WTC11 (cell line): Measurements from ENCODE around the gene USB1. TPM values are rescaled to one million over a fixed set of nuclear protein-coding genes. Genes with fewer than 3 reads are reported as not detected.

Experiments used
- ATAC-seq: fragments of 200-7000 bp; cut with Tn5 transposase; 2 replicates; pipeline ENCODE4 v1.10.0; 2021; ENCODE audit warnings: mild to moderate bottlenecking, moderate library complexity
- CTCF ChIA-PET: fragments of 300-600 bp; sonication (Branson Sonifier 250); formaldehyde crosslinking; loops from one replicate; lab custom pipeline; 2021; ENCODE audit warnings: antibody characterized with exemption; lab: Charles Lee
- POLR2A ChIA-PET: fragments of 350-600 bp; sonication (Branson Sonifier 250); formaldehyde crosslinking; loops from one replicate; lab custom pipeline; 2021; ENCODE audit warnings: antibody characterized with exemption; lab: Charles Lee
- DNase-seq: peaks from one replicate; pipeline ENCODE4 v3.0.0; 2021; ENCODE audit warnings: low spot score
- H3K27ac Mint-ChIP-seq: 2 replicates; pipeline ENCODE4 v1.8.0; 2021; ENCODE audit warnings: mixed read lengths
- H3K27me3 Mint-ChIP-seq: 2 replicates; pipeline ENCODE4 v1.8.0; 2021; ENCODE audit warnings: low read depth, mild to moderate bottlenecking, moderate library complexity, mixed read lengths
- H3K36me3 Mint-ChIP-seq: 2 replicates; pipeline ENCODE4 v1.8.0; 2021; ENCODE audit warnings: mixed read lengths
- H3K4me1 Mint-ChIP-seq: 2 replicates; pipeline ENCODE4 v1.8.0; 2022; ENCODE audit warnings: mixed read lengths
- H3K4me3 Mint-ChIP-seq: 2 replicates; pipeline ENCODE4 v1.8.0; 2021; ENCODE audit warnings: mild to moderate bottlenecking, moderate library complexity, mixed read lengths
- H3K9me3 Mint-ChIP-seq: 2 replicates; pipeline ENCODE4 v1.8.0; 2021; ENCODE audit warnings: mixed read lengths
- EMX1 ChIP-seq: fragments of 250-450 bp; sonication (Bioruptor Pico); IDR thresholded peaks from 2 replicates; pipeline ENCODE4 v1.8.0; 2021; ENCODE audit warnings: mild to moderate bottlenecking
- ETV6 ChIP-seq: sonication (generic); formaldehyde crosslinking; IDR thresholded peaks from 2 replicates; pipeline ENCODE4 v1.8.1; 2022; ENCODE audit warnings: mild to moderate bottlenecking, missing genetic modification reagents
- FOXP1 ChIP-seq: sonication (generic); formaldehyde crosslinking; IDR thresholded peaks from 2 replicates; pipeline ENCODE4 v1.8.0; 2022; ENCODE audit warnings: missing genetic modification reagents, mild to moderate bottlenecking, moderate library complexity, borderline replicate concordance
- FOXP4 ChIP-seq: sonication (generic); formaldehyde crosslinking; IDR thresholded peaks from 2 replicates; pipeline ENCODE4 v1.8.0; 2022; ENCODE audit warnings: mild to moderate bottlenecking, missing genetic modification reagents
- JUN ChIP-seq: sonication (generic); formaldehyde crosslinking; IDR thresholded peaks from 2 replicates; pipeline ENCODE4 v1.8.0; 2023; ENCODE audit warnings: mild to moderate bottlenecking, missing genetic modification reagents
- MAX ChIP-seq: sonication (generic); formaldehyde crosslinking; IDR thresholded peaks from 2 replicates; pipeline ENCODE4 v1.8.0; 2022; ENCODE audit warnings: mild to moderate bottlenecking, missing genetic modification reagents
- NFYB ChIP-seq: sonication (generic); formaldehyde crosslinking; conservative IDR thresholded peaks from 2 replicates; pipeline ENCODE4 v1.8.0; 2022; ENCODE audit warnings: low read depth, missing genetic modification reagents
- NR3C1 ChIP-seq: sonication (generic); formaldehyde crosslinking; conservative IDR thresholded peaks from 2 replicates; pipeline ENCODE4 v1.8.1; 2023; ENCODE audit warnings: low read depth, mild to moderate bottlenecking, missing genetic modification reagents
- SP1 ChIP-seq: sonication (generic); formaldehyde crosslinking; conservative IDR thresholded peaks from 2 replicates; pipeline ENCODE4 v1.8.1; 2022; ENCODE audit warnings: missing genetic modification reagents
- STAT6 ChIP-seq: sonication (generic); formaldehyde crosslinking; conservative IDR thresholded peaks from 2 replicates; pipeline ENCODE4 v1.8.1; 2023; ENCODE audit warnings: mild to moderate bottlenecking, low read depth, missing genetic modification reagents, moderate library complexity
- TEAD4 ChIP-seq: sonication (generic); formaldehyde crosslinking; IDR thresholded peaks from 2 replicates; pipeline ENCODE4 v1.8.0; 2022; ENCODE audit warnings: mild to moderate bottlenecking, missing genetic modification reagents
- USF1 ChIP-seq: sonication (generic); formaldehyde crosslinking; IDR thresholded peaks from 2 replicates; pipeline ENCODE4 v1.8.0; 2022; ENCODE audit warnings: mild to moderate bottlenecking, missing genetic modification reagents
- total RNA-seq: library from RNA; stranded (reverse); gene quantifications from 3 replicates; pipeline ENCODE4 v1.2.3, GENCODE V29; 2021

The USB1 gene
- total RNA-seq, 1 experiment from 2014 or later, result 67.1 TPM

GRCh38 chr16:58026705-58027160, 25.5 kb downstream of the USB1 start:
- peak overlapping the region; percentile 69 for H3K4me3 Mint-ChIP-seq
- ChIA-PET POLR2A (interaction anchor here (1.3 to 3.1 kb wide), 3 partner anchors 71 to 102 kb away, joined by 4 to 29 read pairs (median 14); partner anchors contain the start of gene CFAP20), CTCF (interaction anchor here (0.8 to 4.2 kb wide), 9 partner anchors 25 to 103 kb away, joined by 3 to 45 read pairs (median 13); partner anchors contain the start of genes CFAP20 and USB1)
- peaks cover 58% of the 10 kb centered on the region for H3K4me1 Mint-ChIP-seq
- ATAC-seq (no peak), DNase-seq (peak; percentile 41)
- H3K27ac Mint-ChIP-seq, result no peak overlapping the region
- peaks cover 10% of the 10 kb centered on the region for H3K27me3 Mint-ChIP-seq
- no peak for TF ChIP-seq EMX1 (CRISPR knock-in tag)
- 0 out of 2 replicates have a peak, but pooled peaks have one; percentile 9 for TF ChIP-seq FOXP1
- peaks cover 6% of the 10 kb centered on the region; the same call in 1 of the 2 replicates for H3K36me3 Mint-ChIP-seq
- no peaks in the 10 kb centered on the region for H3K9me3 Mint-ChIP-seq

GRCh38 chr16:58027161-58027915, 26.1 kb downstream of the USB1 start:
- ChIA-PET CTCF (interaction anchor here (0.7 to 4.2 kb wide), 20 partner anchors 8 to 267 kb away, joined by 3 to 45 read pairs (median 5); partner anchors contain the start of genes CFAP20 and USB1), POLR2A (interaction anchor here (0.5 to 3.1 kb wide), 6 partner anchors 22 to 1727 kb away, joined by 4 to 29 read pairs (median 5); partner anchors contain the start of gene CFAP20)
- peak; percentile 52; the same call in 1 of the 2 replicates for TF ChIP-seq SP1
- TF ChIP-seq TEAD4 (CRISPR knock-in tag), result 0 out of 2 replicates have a peak, but pooled peaks have one; percentile 30
- 0 out of 2 replicates have a peak, but pooled peaks have one; percentile 26 for TF ChIP-seq FOXP4
- TF ChIP-seq NFYB, result no peak
- 0 out of 2 replicates have a peak, but pooled peaks have one; percentile 27 for TF ChIP-seq ETV6
- Mint-ChIP-seq H3K4me3 (peak overlapping the region; percentile 69), H3K27me3 (peaks cover 10% of the 10 kb centered on the region), H3K4me1 (peaks cover 60% of the 10 kb centered on the region), H3K27ac (peak overlapping the region; percentile 74; the same call in 1 of the 2 replicates), H3K9me3 (no peaks in the 10 kb centered on the region), H3K36me3 (peaks cover 6% of the 10 kb centered on the region; the same call in 1 of the 2 replicates)
- DNase-seq (peak; percentile 79), ATAC-seq (peak; percentile 61)

- 0 out of 2 replicates have a peak, but pooled peaks have one; percentile 28 for TF ChIP-seq MAX (CRISPR knock-in tag)
- TF ChIP-seq NR3C1 (CRISPR knock-in tag), result 0 out of 2 replicates have a peak, but pooled peaks have one; percentile 6
- no peak for TF ChIP-seq USF1
- TF ChIP-seq JUN (CRISPR knock-in tag), result no peak
- no peak for TF ChIP-seq STAT6 (CRISPR knock-in tag)
- no peak for TF ChIP-seq FOXP4
- H3K27ac Mint-ChIP-seq, result peak overlapping the region; percentile 96
- H3K4me1 Mint-ChIP-seq, result peaks cover 55% of the 10 kb centered on the region
- DNase-seq, result no peak
- peak overlapping the region; percentile 69 for H3K4me3 Mint-ChIP-seq
- H3K27me3 Mint-ChIP-seq, result peaks cover 10% of the 10 kb centered on the region
- ChIA-PET CTCF (interaction anchor here (0.7 to 4.2 kb wide), 21 partner anchors 9 to 267 kb away, joined by 3 to 45 read pairs (median 5); partner anchors contain the start of genes CFAP20 and USB1), POLR2A (interaction anchor here (0.5 to 3.1 kb wide), 6 partner anchors 22 to 1727 kb away, joined by 4 to 29 read pairs (median 5); partner anchors contain the start of gene CFAP20)
- no peaks in the 10 kb centered on the region for H3K9me3 Mint-ChIP-seq
- no peak for ATAC-seq
- peaks cover 6% of the 10 kb centered on the region; the same call in 1 of the 2 replicates for H3K36me3 Mint-ChIP-seq
These were observed 26.8 kb downstream of the USB1 start for GRCh38 chr16:58027916-58028455.
